Heart left ventricle (tissue), 13 donors: ENCODE measurements around the gene MPPED1.

Experiments
- POLR2A ChIP-seq, 2 donors: fragments of 450-650 bp; IDR thresholded peaks; one replicate each; pipeline ENCODE4 v1.6.1; 2017; ENCODE audit warnings: antibody characterized with exemption in 2 of 2, mild to moderate bottlenecking in 2 of 2, moderate library complexity in 2 of 2
- TF ChIP-seq, protein P1 (sequence below), 12 donors: fragments of 200-600 bp; sonication (generic) in 4 of 12; IDR thresholded peaks; one replicate each; pipeline versions ENCODE4 v1.5.0 to v1.8.0; 2018 to 2022; ENCODE audit warnings: antibody characterized with exemption in 12 of 12, mild to moderate bottlenecking in 5 of 12
- donor health status: ischemic (EF 13 %, LVEDD 7.1; RV severe dilation, severe dysfunction).
- donor health status: DM: no; HTN: yes; CAD: no.
- donor health status: DM: no; HTN: no; CAD: no.
- donor health status: ischemic (EF 25% LVEDD 6.9; RV normal size, moderate dysfunction).
- donor health status: ischemic (EF 25% LVEDD 5.7; RV mildly dilated, moderate dysfunction).
- donor health status: ischemic (EF 35%, LVEDD 5.7; RV mildly dilated, moderate dysfunction).
- donor health status: nonischemic (EF 11% LVEDD 7.7; RV severe dilation, severe dysfunction).
- donor health status: DM: yes; HTN: yes; CAD: no.
- donor health status: PGD.
- donor health status: ischemic (EF 29% LVEDD 5.4; RV normal size, mild dysfunction).
- donor health status: nonischemic (EF 23%, LVEDD 6.1; RV moderate dilation, normal function).

DNA sequence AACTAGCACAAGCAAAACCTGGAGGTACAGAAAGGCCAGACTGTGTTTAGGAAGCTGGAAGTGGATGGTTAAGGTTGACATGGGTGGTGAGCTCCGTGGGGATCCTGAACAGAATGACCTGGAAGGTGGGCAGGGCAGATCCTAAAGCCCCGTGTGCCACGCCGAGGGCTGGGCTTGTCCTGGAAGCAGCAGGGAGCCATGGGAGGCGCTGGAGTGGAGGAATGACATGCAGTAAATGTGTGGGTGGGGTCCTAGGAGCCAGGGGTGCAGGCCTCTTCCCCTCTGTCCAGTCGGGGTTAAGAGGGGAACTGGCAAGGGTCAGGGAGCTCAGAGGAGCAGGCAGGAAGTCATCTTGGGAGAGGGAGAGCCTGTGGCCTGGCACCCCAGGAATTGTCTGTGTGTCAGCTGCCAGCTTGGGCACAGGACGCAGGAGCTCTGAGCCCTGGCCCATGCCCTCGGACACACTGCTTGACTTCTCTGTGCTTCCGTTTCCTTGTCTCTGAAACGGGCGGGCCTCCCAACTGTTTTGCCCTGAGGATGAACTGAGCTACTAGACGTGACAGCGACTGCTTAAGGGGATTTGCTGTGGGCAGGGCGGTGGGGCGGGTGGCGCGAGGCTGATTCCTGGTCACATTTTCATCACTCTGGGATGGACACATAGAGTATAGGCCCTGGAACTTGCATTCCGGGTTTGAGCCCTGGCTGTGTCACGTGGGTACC is 75.7 kb downstream of the MPPED1 start:
- TF ChIP-seq, protein P1, sequence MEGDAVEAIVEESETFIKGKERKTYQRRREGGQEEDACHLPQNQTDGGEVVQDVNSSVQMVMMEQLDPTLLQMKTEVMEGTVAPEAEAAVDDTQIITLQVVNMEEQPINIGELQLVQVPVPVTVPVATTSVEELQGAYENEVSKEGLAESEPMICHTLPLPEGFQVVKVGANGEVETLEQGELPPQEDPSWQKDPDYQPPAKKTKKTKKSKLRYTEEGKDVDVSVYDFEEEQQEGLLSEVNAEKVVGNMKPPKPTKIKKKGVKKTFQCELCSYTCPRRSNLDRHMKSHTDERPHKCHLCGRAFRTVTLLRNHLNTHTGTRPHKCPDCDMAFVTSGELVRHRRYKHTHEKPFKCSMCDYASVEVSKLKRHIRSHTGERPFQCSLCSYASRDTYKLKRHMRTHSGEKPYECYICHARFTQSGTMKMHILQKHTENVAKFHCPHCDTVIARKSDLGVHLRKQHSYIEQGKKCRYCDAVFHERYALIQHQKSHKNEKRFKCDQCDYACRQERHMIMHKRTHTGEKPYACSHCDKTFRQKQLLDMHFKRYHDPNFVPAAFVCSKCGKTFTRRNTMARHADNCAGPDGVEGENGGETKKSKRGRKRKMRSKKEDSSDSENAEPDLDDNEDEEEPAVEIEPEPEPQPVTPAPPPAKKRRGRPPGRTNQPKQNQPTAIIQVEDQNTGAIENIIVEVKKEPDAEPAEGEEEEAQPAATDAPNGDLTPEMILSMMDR (IDR thresholded peaks at IDR 0.05): no peak
- TF ChIP-seq POLR2A (IDR thresholded peaks at IDR 0.05): no peak
